HG03354 (cell line): ENCODE measurements around the gene NME5.
"Not testable (repeated sequence)": the region's sequence is repeated elsewhere in the genome, so short reads cannot be mapped to it uniquely, and the experiment has no call there.

Experiments
- ATAC-seq: cut with Tn5 transposase; IDR thresholded peaks from one replicate; pipeline ENCODE4 v1.9.1; 2021; ENCODE audit warnings: mild to moderate bottlenecking; ENCODE audit not compliant: unreplicated experiment, poor library complexity, severe bottlenecking

Gene NME5, protein sequence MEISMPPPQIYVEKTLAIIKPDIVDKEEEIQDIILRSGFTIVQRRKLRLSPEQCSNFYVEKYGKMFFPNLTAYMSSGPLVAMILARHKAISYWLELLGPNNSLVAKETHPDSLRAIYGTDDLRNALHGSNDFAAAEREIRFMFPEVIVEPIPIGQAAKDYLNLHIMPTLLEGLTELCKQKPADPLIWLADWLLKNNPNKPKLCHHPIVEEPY

DNA sequence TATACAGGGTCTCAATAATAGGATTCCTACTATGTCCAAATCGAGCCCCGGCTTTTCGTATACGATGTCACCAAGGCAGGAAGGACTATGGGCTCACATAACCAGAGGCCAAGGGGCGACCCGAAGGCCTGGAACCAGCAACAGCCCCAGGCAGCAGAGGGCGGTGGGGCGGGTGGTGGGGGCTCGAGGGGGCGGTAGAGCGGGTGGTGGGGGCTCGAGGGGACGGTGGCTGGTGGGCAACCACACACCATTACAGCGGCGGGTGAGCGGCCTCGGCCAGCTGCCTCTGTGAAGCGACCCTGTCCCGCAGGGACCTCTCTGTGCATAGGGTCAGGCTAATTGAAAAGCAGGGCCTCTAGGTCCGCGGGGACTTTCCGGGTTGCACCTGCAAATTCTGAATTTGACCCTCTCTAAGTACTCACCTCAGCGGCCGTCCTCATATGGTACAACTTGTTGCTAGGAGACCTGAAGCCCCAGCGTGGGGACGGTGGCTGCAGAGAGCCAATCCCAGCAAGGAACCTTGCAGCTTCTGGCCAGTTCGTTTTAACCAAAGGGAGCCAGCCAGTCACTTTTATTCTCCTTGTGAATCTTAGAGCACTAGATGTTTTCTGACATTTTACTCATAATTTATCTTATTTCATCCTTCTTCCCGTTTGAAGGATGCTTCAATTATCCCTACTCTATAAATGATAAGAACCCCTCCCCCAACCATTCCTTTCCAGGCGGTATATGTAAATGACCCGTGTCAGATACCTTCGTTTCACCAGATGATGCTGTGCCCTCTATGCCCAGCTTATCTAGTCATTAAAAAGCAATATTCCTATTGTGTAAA, at the start of gene NME5:
NME5 (minus strand) TSS at position 480 of the 832 bp plus-strand sequence. CDS start 648 bp downstream, outside the sequence.
- peak; percentile 81 for ATAC-seq

DNA sequence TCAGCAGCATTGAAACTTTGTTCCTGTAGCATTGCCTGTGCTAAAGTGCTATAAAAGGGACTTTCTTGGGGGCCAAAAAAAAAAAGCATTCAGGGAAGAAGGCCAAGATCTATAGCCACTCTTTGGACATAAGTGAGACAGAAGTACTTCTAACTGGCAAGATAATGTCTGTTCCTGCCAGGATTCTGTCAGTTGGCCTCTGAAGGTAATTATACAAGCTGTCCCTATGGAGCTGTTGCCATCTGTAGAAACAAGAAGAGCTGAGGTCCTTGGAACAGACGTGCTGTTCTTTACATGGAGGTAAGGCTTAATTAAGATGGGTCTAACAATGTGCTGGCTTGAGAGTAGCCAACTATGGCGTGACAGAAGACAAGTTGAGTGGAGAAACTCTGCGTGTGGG, 49.4 kb upstream of the NME5 start:
- no peak for ATAC-seq

DNA sequence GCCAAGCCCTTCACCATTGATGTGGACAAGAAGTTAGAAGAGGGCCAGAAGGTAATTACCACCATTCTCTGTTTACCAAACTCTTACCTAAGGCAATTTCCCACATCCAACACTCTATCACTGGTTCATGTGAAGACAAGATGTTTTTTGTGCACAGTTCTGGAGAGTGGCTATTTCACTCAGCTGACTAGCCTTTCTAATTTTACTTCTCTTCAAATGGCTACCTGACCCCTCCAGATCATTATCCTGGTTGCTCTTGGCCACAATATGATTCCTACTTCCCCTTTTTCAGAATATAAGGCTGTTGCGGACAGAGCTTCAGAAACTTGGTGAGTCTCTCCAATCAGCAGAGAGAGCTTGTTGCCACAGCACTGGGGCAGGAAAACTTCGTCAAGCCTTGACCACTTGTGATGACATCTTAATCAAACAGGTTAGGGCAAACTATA, 46.8 kb upstream of the NME5 start:
- ATAC-seq: no peak

DNA sequence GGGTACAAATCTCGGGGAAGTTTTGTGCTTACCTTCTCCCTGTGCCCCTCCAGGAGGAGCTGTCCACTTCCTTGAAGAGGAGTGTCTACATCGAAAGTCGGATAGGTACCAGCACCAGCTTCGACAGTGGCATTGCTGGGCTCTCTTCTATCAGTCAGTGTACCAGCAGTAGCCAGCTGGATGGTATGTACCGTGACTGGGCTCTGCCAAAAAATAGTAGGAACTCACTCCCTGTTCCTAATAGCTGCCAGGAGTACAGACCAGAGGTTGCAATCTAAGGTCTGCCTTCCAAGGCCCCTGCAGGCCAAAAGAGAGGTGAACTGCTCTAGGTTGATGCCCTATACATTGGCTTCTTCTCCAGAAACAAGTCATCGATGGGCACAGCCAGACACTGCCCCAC, 43.6 kb upstream of the NME5 start:
- no peak for ATAC-seq

DNA sequence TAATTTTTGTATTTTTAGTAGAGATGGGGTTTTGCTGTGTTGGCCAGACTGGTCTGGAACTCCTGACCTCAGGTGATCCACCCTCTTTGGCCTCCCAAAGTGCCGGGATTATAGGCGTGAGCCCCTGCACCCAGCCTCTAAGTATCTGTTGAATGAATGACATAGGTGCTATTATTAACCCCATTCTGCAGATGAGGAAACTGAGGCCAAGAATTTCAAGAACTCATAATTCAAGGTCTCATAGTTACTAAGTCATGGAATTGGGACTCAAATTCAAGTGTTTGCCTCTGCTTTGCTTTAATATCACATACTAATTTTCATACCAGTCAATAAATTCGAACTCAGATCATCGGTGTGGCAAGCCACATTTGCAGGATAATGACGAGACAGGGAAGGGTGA, 41.6 kb upstream of the NME5 start:
- no peak for ATAC-seq

DNA sequence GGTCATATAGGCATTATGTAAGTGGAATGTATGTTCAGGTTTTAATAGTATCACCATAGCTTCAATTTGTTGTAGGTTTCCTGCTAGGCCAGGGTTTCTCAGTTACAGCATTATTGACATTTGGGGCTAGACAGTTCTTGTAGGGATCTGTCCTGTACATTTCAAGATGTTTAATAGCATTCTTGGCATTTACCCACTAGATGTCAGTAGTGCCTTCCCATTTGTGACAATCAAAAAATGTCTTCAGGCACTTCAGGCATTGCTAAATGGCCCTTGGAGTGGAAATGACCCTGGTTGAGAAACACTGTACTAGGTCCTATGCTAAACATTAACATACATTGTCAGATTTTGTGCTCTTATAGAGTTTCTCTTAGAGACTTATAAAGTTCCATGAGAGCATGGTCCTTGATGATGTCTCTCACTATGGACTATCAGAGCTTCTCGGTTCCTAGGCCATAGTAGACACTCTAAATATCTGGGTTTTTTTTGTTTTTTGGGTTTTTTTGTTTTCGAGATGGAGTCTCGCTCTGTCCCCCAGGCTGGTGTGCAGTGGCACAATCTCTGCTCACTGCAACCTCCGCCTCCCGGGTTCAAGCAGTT, 41.1 kb upstream of the NME5 start:
- no peak for ATAC-seq

DNA sequence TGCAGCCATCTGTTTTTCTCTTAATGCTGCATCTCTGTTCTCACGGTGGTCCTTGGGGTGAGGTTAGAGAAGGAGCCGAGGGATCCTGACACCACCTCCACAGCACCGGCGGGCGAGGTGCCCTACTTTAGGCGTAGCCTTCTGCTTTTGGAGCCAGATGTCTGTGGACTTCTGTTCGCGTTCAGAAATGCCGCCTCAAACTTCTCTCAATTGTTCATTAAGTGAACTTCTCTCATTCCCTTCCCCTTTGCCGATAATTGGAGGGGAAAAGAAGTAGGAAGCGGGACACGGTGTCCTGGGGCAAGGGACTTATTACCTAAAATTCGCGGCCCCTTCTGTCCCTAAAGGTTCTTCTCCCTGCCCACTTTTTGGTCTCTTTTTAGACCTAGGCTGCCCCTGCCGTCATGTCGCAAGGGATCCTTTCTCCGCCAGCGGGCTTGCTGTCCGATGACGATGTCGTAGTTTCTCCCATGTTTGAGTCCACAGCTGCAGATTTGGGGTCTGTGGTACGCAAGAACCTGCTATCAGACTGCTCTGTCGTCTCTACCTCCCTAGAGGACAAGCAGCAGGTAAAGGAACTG, 40.1 kb upstream of the NME5 start:
- no peak for ATAC-seq

DNA sequence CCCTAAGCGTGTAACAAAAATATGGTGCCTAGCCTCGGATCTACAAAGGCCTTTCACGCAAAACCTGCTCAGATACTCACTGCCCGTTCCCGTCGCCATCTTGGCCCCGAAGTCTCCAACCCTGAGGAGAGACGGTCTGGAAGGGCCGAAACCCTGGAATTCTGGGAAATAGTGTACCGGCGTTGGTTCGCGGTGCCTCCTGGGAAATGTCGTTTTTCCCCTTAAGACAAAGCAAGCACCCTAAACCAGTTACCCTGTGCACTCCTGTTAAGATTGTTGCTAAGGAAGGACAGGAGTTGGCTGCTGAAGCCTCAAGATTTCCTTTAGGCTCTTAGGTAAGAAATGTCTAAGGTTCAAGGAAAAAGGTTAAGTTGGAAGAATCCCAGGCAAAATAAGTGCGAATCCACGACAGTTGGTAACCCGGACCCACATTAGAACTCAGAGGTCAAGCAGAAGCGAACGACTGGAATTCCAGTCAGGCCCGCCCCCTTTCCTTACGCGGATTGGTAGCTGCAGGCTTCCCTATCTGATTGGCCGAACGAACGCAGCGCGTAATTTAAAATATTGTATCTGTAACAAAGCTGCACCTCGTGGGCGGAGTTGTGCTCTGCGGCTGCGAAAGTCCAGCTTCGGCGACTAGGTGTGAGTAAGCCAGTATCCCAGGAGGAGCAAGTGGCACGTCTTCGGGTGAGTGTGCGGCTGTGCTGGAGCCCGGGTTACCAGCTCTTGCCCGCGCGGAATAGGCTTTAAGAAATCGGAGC, 39.5 kb upstream of the NME5 start, which contains the start of the genes BRD8 and KIF20A:
BRD8 (minus strand) TSS at position 115 of the 761 bp plus-strand sequence; CDS start at position 99, 16 bp downstream.
KIF20A (plus strand) TSS at position 597 of the 761 bp plus-strand sequence. CDS start 569 bp downstream, outside the sequence.
- ATAC-seq: peak; percentile 89

DNA sequence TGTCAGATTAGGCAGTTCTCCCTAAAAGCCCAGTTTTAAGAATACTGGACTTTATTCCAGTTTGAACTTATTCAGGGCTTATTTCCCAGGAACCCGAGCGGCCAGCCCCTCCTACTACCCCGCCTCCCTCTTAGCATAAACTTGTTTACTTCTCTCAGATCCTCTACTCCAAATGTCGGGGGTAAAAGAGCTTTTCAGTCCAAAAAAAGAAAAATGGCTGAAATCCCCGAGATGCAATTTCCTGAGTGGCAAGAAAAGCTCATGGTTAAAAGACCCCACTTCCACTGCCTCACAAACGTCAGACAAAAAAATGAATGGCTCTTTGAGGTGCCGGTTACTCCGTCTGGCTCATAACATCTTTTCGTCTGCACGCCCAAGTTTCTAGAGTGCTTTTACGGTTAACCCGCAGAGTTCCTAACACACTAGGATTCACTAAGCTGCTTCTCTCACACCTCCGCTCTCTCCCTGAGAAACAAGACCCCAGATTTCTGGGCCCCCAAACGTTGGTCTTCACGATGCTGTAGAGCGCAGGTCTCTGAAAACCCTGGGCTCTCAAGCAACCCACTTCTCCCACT, 38.8 kb upstream of the NME5 start:
- peak; percentile 28 for ATAC-seq

DNA sequence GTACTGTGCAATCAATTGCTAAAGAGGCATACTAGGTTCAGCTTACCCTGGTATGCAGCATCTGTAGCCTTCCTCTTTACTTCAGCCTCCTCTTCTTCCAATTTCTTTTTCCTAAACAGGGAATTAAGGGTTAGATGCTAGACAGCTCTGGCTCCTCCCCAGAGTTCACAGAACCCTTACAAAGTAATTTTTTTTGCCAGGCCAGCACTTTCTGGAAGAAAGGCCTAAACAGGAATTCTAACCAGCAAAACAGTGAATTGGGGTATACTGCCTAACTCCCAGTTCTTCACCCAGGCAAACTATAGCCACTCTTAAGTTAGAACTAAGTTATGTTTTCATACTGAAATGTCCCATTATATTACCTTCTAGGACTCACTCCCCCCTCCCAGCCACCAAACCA, 31.1 kb upstream of the NME5 start:
- no peak for ATAC-seq

DNA sequence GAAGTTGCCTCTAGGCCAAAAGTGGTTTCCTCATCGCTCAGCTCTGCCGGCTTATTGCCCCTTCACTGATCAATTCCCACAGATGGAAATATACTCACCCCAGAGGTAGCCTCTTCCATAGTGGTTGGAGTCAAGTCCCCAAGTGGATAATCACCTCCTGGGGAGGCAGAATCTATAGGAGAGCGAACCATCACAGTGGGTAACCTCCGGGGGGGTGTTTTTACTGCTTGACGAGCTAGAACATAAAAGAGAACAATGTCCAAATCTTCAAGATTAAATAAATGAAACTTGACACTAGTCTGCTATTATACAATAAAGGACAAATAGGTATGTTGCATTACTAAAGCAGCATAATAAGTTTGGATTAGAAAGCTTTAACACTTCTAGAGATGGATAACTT, 29.9 kb upstream of the NME5 start:
- no peak for ATAC-seq

DNA sequence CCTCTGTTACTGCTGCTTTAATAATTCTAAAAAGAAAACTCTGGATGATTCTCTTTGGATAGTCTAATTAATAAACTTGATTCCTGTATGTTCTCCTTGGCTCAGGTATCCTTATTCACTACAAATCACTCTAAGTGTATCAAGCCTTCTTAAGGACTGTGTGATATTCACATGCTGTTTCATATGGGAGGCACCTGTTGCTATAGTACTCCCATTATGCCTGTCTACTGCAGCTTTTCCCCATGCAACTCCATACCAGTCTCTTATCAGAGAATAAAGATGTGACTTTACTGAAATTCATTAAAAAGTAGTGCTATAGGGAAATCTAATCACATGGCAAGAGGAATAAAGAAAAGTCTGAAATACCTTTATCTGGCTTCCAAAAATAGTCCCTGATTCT, 24.5 kb upstream of the NME5 start:
- ATAC-seq: no peak

DNA sequence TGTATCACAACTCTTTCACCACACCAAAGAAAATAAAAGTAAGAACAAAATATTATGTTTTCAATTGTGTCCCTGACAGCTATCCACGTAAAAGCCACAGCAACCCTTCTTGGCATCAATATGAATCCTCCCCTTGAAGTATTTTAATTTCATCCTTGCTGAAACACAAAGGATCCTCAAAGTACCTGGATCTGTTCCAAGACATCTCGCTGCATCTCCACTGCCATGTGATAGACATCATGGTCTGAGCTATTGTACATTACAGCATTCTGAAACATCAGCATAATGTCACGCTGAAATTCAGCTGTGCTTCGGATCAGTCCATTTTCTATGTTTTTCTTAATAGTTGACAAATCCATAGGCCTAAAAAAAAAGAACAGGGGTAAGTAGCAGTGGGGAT, 21.5 kb upstream of the NME5 start:
- ATAC-seq: no peak

DNA sequence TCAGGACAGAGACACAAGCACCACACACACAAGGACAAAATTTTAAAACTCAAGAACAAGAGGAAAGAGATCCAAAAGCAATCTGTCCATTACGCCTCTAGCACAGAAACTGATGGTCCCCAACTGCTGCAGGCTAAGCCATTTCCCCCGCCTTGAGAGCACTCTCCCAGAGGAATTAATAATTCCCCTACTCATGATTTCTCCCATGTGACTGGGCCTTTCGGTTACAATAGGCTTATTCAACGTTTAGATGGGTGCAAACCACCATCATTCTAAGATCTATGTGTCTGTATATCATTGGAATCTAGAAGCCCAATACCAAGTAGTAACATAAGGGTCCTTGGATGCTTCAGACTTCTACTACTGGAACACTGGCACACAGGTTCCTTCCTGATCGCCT, 20.4 kb upstream of the NME5 start:
- no peak for ATAC-seq

DNA sequence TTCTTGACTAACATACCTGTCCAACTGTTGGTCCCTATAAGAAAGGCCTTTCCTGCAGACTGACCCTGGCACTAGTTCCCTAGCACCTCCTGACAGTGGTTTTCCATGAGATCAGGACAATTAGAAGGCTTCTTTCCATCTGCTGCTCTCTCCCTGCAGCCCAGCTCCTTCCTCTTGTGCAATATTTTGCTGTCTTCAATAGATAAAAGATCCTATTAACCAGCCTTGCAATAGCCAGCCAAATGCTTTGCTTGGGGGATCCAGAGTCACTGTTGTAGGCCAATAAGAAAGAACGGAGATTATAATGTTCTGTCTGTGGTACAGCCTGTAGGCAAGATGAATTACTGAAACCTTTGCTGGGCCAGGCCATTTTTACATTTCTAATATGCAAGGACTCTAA, 18.4 kb upstream of the NME5 start:
- no peak for ATAC-seq

DNA sequence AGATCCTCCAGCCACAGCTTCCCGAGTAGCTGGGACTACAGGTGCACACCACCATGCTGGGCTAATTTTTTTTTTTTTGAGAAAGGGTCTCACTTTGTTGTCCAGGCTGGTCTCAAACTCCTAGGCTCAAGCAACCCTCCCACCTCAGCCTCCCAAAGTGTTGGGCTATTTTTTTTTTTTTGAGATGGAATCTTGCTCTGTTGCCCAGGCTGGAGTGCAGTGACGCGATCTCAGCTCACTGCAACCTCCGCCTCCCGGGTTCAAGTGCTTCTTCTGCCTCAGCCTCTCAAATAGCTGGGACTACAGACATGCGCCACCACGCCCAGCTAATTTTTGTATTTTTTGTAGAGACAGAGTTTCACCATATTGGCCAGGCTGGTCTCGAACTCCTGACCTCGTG, 16.7 kb upstream of the NME5 start:
- ATAC-seq: not testable (repeated sequence)

DNA sequence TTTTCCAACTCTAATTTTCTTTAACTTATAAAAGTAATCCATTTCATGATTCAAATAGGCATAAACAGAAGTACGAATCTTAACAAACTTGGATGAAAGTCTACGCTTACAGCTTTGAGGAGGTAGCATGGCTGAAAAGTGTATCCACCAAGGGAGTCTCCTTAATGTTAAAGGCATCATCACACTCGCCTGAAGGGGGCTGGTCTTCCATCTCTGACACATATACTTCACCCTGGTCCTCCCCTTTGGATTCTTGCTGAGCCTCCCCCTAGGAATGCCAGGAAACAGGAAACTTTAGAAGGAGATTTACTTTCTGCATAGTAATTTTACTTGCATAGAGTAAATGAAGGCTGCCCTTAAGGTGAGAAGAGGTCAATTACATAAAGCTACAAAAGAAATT, 10.3 kb upstream of the NME5 start:
- no peak for ATAC-seq

DNA sequence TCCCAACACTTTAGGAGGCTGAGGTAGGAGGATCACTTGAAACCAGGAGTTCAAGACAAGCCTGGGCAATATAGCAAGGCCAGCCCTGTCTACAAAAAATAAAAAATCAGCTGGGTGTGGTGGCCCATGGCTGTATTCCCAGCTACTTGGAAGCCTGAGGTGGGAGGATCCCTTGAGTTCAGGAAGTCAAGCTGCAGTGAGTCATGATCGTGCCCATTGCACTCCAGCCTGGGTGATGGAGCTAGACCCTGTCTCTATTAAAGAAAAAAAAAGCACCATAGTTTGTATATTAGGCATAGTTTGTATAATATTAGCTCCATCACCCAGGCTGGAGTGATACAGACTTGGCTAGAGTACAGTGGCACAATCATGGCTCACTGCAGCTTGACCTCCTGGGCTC, 9.6 kb upstream of the NME5 start:
- ATAC-seq: no peak

DNA sequence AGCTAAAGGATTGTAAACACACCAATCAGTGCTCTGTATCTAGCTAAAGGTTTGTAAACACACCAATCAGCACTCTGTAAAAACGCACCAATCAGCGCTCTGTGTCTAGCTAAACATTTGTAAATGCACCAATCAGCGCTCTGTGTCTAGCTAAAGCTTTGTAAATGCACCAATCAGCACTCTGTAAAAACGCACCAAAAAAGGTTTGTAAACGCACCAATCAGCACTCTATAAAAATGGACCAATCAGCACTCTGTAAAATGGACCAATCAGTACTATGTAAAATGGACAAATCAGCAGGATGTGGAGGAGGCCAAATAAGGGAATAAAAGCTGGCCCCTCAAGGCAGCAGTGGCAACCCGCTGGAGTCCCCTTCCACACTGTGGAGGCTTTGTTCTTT, 4.3 kb upstream of the NME5 start:
- ATAC-seq: not testable (repeated sequence)
